ACHN (cell line): Measurements from ENCODE around the gene ATXN7L1.
"Not testable (repeated sequence)": the region's sequence is repeated elsewhere in the genome, so short reads cannot be mapped to it uniquely, and the experiment has no call there.

Source experiments
- DNase-seq: peaks from one replicate; pipeline ENCODE4 v3.0.0-alpha.2; 2015
- in situ Hi-C: cut with HindIII; loops from 2 replicates; pipeline ENCODE4 v1.10.0; 2017; ENCODE audit warnings: low sequenced_read_pairs, low pct_ligation_motif_present, low pct_unique_long_range_greater_than_20kb

The ATXN7L1 gene

GRCh38 chr7:105792488-105793370, 83.7 kb downstream of the ATXN7L1 start:
- DNase-seq = no peak
- in situ Hi-C loops = no loop called here

- in situ Hi-C loops = no loop called here
- no peak for DNase-seq
Measured at GRCh38 chr7:105791926-105792325, 84.5 kb downstream of the ATXN7L1 start.

- in situ Hi-C loops = no loop called here
- no peak for DNase-seq
Measured at GRCh38 chr7:105790996-105791395, 85.4 kb downstream of the ATXN7L1 start.

GRCh38 chr7:105790452-105790851, 85.9 kb downstream of the ATXN7L1 start:
- DNase-seq, in situ Hi-C loops: not testable (repeated sequence)

- no peak for DNase-seq
- in situ Hi-C loops = no loop called here
Measured at GRCh38 chr7:105788816-105789349, 87.5 kb downstream of the ATXN7L1 start.

GRCh38 chr7:105788356-105788755, 88.0 kb downstream of the ATXN7L1 start:
- DNase-seq = no peak
- in situ Hi-C loops = no loop called here

- no peak for DNase-seq
- in situ Hi-C loops = no loop called here
Measured at GRCh38 chr7:105787793-105788192, 88.6 kb downstream of the ATXN7L1 start.

- DNase-seq = no peak
- in situ Hi-C loops = no loop called here
Measured at GRCh38 chr7:105786520-105787470, 89.6 kb downstream of the ATXN7L1 start.

- DNase-seq = peak; percentile 85
Measured at GRCh38 chr7:105782391-105783042, 93.9 kb downstream of the ATXN7L1 start.

GRCh38 chr7:105779856-105780780, 96.3 kb downstream of the ATXN7L1 start:
- in situ Hi-C loops = no loop called here
- no peak for DNase-seq

More at GRCh38 chr7:105782391-105783042, 93.9 kb downstream of the ATXN7L1 start:
- in situ Hi-C loops = no loop called here

- in situ Hi-C loops = no loop called here
- DNase-seq = no peak
Measured at GRCh38 chr7:105778956-105779355, 97.4 kb downstream of the ATXN7L1 start.

GRCh38 chr7:105776986-105777910, 99.2 kb downstream of the ATXN7L1 start:
- in situ Hi-C loops = no loop called here
- peak; percentile 17 for DNase-seq

- in situ Hi-C loops = no loop called here
- DNase-seq = peak; percentile 99
Measured at GRCh38 chr7:105776068-105776790, 100.2 kb downstream of the ATXN7L1 start.

GRCh38 chr7:105775580-105775979, 100.8 kb downstream of the ATXN7L1 start:
- no peak for DNase-seq
- in situ Hi-C loops = no loop called here

- in situ Hi-C loops = no loop called here
- no peak for DNase-seq
Measured at GRCh38 chr7:105773030-105773460, 103.4 kb downstream of the ATXN7L1 start.
